ENCODE data around the gene NBEA.

The NBEA gene

GRCh38 chr13:35191883-35192282 is 249.8 kb downstream of the NBEA start:
- DNase-seq = no peak

GRCh38 chr13:35198613-35199200 is 256.6 kb downstream of the NBEA start:
- no peak for DNase-seq

- DNase-seq = no peak
Measured at GRCh38 chr13:35208587-35208986, 266.5 kb downstream of the NBEA start.

- no peak for DNase-seq
Measured at GRCh38 chr13:35210261-35210660, 268.2 kb downstream of the NBEA start.

- no peak for DNase-seq
Measured at GRCh38 chr13:35211949-35212348, 269.9 kb downstream of the NBEA start.

GRCh38 chr13:35213911-35214310 is 271.8 kb downstream of the NBEA start:
- DNase-seq = no peak

- DNase-seq = no peak
Measured at GRCh38 chr13:35216131-35216530, 274.1 kb downstream of the NBEA start.

- DNase-seq = no peak
Measured at GRCh38 chr13:35219021-35219420, 277.0 kb downstream of the NBEA start.

GRCh38 chr13:35225159-35225558 is 283.1 kb downstream of the NBEA start:
- DNase-seq = no peak

- DNase-seq = no peak
Measured at GRCh38 chr13:35225582-35225981, 283.5 kb downstream of the NBEA start.

GRCh38 chr13:35228536-35228935 is 286.5 kb downstream of the NBEA start:
- no peak for DNase-seq

GRCh38 chr13:35231426-35231825 is 289.4 kb downstream of the NBEA start:
- DNase-seq = no peak

- no peak for DNase-seq
Measured at GRCh38 chr13:35238274-35238673, 296.2 kb downstream of the NBEA start.

- DNase-seq = no peak
Measured at GRCh38 chr13:35252536-35253205, 310.6 kb downstream of the NBEA start.

GRCh38 chr13:35255241-35255640 is 313.2 kb downstream of the NBEA start:
- no peak for DNase-seq

GRCh38 chr13:35256459-35257148 is 314.5 kb downstream of the NBEA start:
- DNase-seq = no peak

GRCh38 chr13:35260316-35260715 is 318.2 kb downstream of the NBEA start:
- DNase-seq = no peak

- DNase-seq = no peak
Measured at GRCh38 chr13:35266412-35266811, 324.3 kb downstream of the NBEA start.

GRCh38 chr13:35278917-35279316 is 336.8 kb downstream of the NBEA start:
- no peak for DNase-seq

- DNase-seq = no peak
Measured at GRCh38 chr13:35279500-35279899, 337.4 kb downstream of the NBEA start.

GRCh38 chr13:35283856-35284255 is 341.8 kb downstream of the NBEA start:
- DNase-seq = no peak

GRCh38 chr13:35285677-35286076 is 343.6 kb downstream of the NBEA start:
- no peak for DNase-seq

GRCh38 chr13:35292329-35292728 is 350.3 kb downstream of the NBEA start:
- DNase-seq = no peak

GRCh38 chr13:35293579-35294226 is 351.6 kb downstream of the NBEA start:
- no peak for DNase-seq

All from activated T-cell treated with anti-CD3 and anti-CD28 coated beads, Interleukin-2, amount 50 U/mL, for 48 hours (primary cell).